Left hindlimb (tissue), 1 donor: ENCODE data around the gene CLASP2.
"Not testable (repeated sequence)": the region's sequence is repeated elsewhere in the genome, so short reads cannot be mapped to it uniquely, and the experiment has no call there.

Experiments
- DNase-seq: peaks from one replicate; pipeline ENCODE4 v3.0.0-alpha.2; 2018

Gene CLASP2

GRCh38 chr3:33538678-33539339, 179.2 kb downstream of the CLASP2 start:
- DNase-seq, result no peak

- no peak for DNase-seq
Measured at GRCh38 chr3:33537133-33537532, 180.9 kb downstream of the CLASP2 start.

- DNase-seq, result no peak
Measured at GRCh38 chr3:33526787-33527186, 191.3 kb downstream of the CLASP2 start.

- no peak for DNase-seq
Measured at GRCh38 chr3:33525232-33525631, 192.8 kb downstream of the CLASP2 start.

- no peak for DNase-seq
Measured at GRCh38 chr3:33523093-33523667, 194.9 kb downstream of the CLASP2 start.

DNA sequence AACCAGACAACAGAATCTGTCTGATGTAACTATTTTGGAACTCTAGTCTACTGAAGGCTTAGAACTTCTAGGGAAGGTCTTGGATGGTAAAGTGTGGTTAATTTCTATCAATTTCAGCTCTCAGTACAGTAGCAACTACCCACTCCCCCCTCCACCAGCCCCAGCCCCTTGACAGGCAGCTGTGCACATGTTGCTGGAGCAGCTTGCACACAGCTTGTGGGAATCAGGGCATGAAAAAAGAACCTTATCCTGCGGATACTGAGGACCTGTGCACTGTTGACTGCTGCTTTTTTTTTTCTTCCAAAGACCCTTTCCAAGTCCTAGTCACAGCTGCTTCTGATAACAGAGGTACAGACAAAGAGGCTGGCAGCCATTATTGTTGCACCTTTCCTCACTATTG, 196.3 kb downstream of the CLASP2 start:
- no peak for DNase-seq

DNA sequence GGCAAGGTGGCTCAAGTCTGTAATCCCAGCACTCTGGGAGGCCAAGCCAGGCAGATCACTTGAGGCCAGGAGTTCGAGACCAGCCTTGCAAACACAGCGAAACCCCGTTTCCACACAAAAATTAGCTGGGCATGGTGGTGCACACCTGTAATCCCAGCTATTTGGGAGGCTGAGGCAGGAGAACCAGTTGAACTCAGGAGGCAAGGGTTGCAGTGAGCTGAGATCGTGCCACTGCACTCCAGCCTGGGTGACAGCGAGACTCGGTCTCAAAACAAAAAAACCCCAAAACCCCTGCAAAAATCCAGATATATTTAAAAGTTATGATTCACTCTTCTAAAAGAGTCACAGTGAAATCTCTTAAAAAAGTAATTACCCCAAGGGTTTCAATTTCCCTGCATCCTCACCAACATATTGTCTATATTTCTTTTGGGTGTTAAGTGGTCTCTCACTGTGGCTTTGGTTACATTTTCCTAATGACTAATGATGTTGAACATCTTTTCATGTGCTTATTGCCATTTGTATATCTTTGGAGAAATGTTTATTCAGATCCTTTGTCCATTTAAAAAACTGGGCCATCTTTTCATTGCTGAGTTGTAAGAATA, 204.7 kb downstream of the CLASP2 start:
- no peak for DNase-seq

GRCh38 chr3:33505027-33505426, 213.0 kb downstream of the CLASP2 start:
- DNase-seq, result no peak

DNA sequence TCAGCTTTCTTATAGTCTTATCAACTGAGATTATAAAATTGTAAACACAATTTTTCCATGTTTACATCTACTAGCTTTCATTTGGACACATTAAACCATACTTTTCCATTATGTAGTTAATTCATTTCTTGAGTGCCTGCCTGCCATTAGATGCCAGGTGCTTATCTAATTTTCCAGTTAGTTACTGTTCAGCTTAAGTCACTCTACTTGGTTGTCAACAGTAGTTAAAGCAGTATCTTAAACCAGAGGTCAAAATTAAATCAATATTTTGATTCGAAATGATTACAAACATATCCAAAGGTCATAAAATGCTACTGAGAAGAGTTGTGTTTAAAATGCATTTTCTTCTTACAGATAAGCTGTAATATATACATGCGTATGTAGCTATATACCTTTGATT, 221.6 kb downstream of the CLASP2 start:
- no peak for DNase-seq

GRCh38 chr3:33491721-33492120, 226.3 kb downstream of the CLASP2 start:
- no peak for DNase-seq

DNA sequence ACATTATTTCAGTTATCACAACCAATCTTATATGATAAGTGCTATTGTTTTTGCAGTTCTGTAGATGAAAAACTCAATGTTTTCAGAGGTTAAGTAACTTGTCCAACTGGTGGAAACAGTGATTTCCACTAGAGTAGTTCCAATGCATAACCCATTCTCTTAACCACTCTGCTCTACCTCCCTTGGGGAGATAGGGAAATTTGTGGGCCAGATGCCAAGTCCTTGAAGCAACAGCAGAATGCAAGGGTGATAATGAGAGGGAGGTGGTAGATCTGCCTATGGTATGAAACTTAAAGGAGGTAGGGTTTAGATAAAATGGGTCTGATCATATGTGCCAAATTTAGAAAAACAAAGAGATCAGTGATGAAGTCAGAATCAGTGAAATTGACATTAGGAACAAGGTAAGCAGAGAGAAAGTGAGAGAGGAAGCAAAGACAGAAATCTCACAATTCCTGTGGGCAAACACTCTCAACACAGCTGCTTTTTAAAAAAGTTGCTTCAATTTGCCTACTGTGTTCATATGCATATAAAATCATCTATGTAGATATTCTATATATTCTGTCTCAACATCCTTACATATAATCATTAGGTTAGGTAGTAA, 227.3 kb downstream of the CLASP2 start:
- DNase-seq, result no peak

- DNase-seq, result no peak
Measured at GRCh38 chr3:33488683-33489082, 229.4 kb downstream of the CLASP2 start.

DNA sequence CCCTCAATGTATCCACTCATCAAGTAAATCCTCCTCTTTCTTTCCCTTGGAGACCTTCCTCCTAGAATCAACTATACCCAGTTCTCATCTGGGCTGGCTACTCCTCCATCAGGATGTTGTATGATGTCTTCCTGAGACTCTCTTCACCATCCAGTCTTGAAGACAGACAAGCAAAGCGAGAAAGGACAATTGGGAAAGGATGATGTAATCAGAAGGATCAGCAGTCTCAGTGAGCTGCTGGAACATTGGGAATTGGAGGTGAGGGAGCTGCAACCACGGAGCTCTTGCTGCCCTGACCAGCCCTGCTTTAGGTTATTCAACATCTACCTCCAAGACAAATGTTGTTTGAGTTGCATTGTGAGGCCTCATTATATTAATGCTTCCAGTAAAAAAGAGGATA, 229.8 kb downstream of the CLASP2 start:
- no peak for DNase-seq

DNA sequence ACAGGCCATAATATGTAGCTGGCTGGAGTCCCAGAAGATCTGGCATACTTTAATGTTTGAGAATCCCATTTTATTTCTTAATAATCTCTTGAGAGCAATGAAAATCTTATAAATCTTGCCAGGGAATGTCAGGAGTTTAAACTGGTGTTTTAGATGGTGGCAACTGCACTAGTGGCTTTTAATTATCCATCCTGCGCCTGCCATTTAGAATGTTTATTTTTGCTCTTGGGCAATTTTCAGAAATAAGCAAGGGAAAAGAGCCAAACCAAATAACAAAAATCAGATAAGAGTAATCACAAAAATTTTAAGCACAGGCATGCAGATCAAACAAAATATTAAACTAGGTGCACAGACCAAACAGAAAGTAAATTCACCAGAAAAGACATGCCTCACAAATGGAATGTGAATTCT, 235.9 kb downstream of the CLASP2 start:
- no peak for DNase-seq

DNA sequence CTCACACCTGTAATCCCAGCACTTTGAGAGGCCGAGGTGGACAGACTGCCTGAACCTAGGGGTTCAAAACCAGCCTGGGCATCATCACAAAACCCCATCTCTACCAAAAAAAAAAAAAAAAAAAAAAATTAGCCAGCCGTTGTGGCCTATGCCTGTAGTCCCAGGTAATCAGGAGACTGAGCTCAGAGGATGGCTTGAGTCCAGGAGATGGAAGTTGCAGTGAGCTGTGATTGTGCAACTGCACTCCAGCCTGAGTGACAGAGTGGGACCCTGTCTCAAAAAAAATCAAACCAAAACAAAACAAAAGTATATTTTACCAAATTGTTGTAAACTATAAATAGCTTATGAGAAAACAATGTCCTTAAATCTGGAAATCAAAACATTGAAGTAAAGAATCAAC, 243.2 kb downstream of the CLASP2 start:
- DNase-seq, result no peak

GRCh38 chr3:33473813-33474212, 244.2 kb downstream of the CLASP2 start:
- DNase-seq, result no peak

- no peak for DNase-seq
Measured at GRCh38 chr3:33467786-33468185, 250.3 kb downstream of the CLASP2 start.

DNA sequence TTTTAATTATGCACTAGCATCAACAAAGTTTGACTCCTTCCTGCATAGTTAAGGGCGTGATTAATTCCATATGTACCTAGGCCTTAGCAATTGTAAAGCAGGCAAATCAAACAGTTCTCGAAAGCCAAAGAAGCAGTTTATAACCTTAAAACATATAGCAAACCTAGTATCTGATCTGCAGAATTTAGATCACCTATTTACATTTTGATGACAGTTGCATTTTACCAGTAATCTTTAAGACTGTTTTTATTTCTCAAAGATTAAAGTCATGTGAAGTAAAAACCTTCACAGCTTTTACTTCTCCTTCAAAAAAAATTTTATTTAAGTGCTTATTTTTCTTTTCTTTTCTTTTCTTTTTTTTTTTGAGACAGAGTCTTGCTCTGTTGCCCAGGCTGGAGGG, 257.0 kb downstream of the CLASP2 start:
- no peak for DNase-seq

- DNase-seq, result not testable (repeated sequence)
Measured at GRCh38 chr3:33459577-33459976, 258.5 kb downstream of the CLASP2 start.

DNA sequence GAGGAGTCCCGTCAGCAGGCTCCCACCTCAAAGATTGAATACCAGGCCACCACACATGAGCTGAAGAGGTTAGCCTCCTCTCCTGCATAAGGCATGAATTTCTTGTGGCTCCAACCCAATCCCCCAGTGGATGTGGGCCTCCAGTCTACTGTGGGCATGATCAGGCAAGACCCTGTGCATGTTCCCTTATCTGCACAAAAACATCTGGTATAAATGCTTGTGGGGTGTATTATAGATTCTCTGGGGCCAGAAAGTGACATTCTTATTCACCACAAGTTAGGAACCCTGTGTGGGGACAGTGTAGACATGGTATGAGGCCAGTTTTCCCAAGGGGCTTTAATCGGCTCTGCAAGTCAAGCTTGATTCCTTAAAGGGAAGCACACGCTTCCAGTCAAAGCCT, 259.6 kb downstream of the CLASP2 start:
- no peak for DNase-seq

GRCh38 chr3:33456756-33457155, 261.3 kb downstream of the CLASP2 start:
- DNase-seq, result no peak

- DNase-seq, result no peak
Measured at GRCh38 chr3:33453331-33453761, 264.7 kb downstream of the CLASP2 start.

- DNase-seq, result not testable (repeated sequence)
Measured at GRCh38 chr3:33451994-33452393, 266.1 kb downstream of the CLASP2 start.

GRCh38 chr3:33447958-33448357, 270.1 kb downstream of the CLASP2 start:
- no peak for DNase-seq
